ENCODE results near the gene COPG2.

- no peak for TF ChIP-seq CTCF (IDR thresholded peaks at IDR 0.05; ENCODE audit: insufficient read depth, low read depth, low read length)
- TF ChIP-seq EZH2 (IDR thresholded peaks at IDR 0.05; ENCODE audit: insufficient read depth, low read length) = no peak
Measured at GRCh38 chr7:130490311-130490791, 178.2 kb downstream of the COPG2 start.
